ENCODE results near the gene TMEM135.

The TMEM135 gene

DNA sequence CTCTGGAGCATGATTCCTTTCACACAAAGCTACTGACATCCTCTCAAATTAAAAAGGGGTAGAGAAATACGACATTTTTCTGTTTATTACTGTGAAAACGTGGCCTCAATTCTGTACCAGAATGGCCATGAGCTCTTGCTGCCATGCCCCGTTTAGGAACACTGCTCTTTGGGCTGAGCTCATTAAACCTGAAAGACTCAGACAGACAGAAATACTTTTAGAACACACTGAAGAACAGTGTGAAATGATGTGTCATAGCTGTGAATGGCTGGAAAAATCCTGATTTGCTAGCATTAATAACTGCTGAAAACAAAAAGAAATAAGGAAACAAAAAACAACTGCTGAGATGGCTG is 32.2 kb upstream of the TMEM135 start:
- Histone ChIP-seq H3K27ac (no peak overlapping the region), H3K9me3 (ENCODE audit: severe bottlenecking) (no peaks in the 10 kb centered on the region), H3K27me3 (ENCODE audit: insufficient read depth, low read depth, severe bottlenecking) (no peaks in the 10 kb centered on the region), H3K36me3 (no peaks in the 10 kb centered on the region), H3K4me3 (ENCODE audit: low read depth, low read length) (no peak overlapping the region)
- TF ChIP-seq, protein P1, sequence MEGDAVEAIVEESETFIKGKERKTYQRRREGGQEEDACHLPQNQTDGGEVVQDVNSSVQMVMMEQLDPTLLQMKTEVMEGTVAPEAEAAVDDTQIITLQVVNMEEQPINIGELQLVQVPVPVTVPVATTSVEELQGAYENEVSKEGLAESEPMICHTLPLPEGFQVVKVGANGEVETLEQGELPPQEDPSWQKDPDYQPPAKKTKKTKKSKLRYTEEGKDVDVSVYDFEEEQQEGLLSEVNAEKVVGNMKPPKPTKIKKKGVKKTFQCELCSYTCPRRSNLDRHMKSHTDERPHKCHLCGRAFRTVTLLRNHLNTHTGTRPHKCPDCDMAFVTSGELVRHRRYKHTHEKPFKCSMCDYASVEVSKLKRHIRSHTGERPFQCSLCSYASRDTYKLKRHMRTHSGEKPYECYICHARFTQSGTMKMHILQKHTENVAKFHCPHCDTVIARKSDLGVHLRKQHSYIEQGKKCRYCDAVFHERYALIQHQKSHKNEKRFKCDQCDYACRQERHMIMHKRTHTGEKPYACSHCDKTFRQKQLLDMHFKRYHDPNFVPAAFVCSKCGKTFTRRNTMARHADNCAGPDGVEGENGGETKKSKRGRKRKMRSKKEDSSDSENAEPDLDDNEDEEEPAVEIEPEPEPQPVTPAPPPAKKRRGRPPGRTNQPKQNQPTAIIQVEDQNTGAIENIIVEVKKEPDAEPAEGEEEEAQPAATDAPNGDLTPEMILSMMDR (IDR thresholded peaks at IDR 0.05; ENCODE audit: low read depth, low read length), result no peak
- DNase-seq, result no peak

GRCh38 chr11:87006035-87006434 is 31.7 kb upstream of the TMEM135 start:
- Histone ChIP-seq H3K27ac (no peak overlapping the region), H3K9me3 (ENCODE audit: severe bottlenecking) (no peaks in the 10 kb centered on the region), H3K27me3 (ENCODE audit: insufficient read depth, low read depth, severe bottlenecking) (no peaks in the 10 kb centered on the region), H3K36me3 (no peaks in the 10 kb centered on the region), H3K4me3 (ENCODE audit: low read depth, low read length) (no peak overlapping the region)
- TF ChIP-seq, protein P1 (IDR thresholded peaks at IDR 0.05; ENCODE audit: low read depth, low read length), result no peak
- no peak for DNase-seq

GRCh38 chr11:87007963-87008362 is 29.8 kb upstream of the TMEM135 start:
- H3K27me3 ChIP-seq (ENCODE audit: insufficient read depth, low read depth, severe bottlenecking), result no peaks in the 10 kb centered on the region

GRCh38 chr11:87012089-87012488 is 25.6 kb upstream of the TMEM135 start:
- TF ChIP-seq, protein P1 (IDR thresholded peaks at IDR 0.05; ENCODE audit: low read depth, low read length), result no peak
- DNase-seq, result no peak

More at GRCh38 chr11:87007963-87008362, 29.8 kb upstream of the TMEM135 start:
- no peak for DNase-seq
- TF ChIP-seq, protein P1 (IDR thresholded peaks at IDR 0.05; ENCODE audit: low read depth, low read length), result no peak
- Histone ChIP-seq H3K4me3 (ENCODE audit: low read depth, low read length) (no peak overlapping the region), H3K9me3 (ENCODE audit: severe bottlenecking) (no peaks in the 10 kb centered on the region), H3K36me3 (no peaks in the 10 kb centered on the region), H3K27ac (no peak overlapping the region)

DNA sequence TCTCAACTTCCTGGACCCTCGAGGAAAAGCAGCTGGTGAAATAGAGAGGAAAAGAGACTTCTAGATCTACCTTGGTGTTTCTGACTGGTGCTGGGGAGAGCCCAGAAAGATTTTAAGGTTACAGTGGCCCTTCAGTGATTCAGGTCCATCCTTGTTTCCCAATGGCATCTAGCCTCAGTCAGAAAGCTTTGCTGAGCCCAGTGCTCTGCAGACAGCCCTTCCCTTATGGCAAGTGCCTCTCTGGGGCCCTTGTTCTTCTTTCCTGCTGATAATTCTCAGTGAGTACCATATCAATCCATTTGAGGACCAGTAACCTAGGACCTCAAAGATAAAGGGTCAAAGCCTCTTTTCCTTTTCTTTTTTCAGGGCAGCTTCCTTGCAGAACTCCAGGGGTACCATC is 25.1 kb upstream of the TMEM135 start:
- TF ChIP-seq, protein P1 (IDR thresholded peaks at IDR 0.05; ENCODE audit: low read depth, low read length), result no peak
- H3K27me3 ChIP-seq (ENCODE audit: insufficient read depth, low read depth, severe bottlenecking), result no peaks in the 10 kb centered on the region
- H3K27ac ChIP-seq, result no peak overlapping the region
- no peaks in the 10 kb centered on the region for H3K9me3 ChIP-seq (ENCODE audit: severe bottlenecking)
- no peak for DNase-seq
- no peak overlapping the region for H3K4me3 ChIP-seq (ENCODE audit: low read depth, low read length)
- no peaks in the 10 kb centered on the region for H3K36me3 ChIP-seq

More at GRCh38 chr11:87012089-87012488, 25.6 kb upstream of the TMEM135 start:
- H3K27me3 ChIP-seq (ENCODE audit: insufficient read depth, low read depth, severe bottlenecking), result no peaks in the 10 kb centered on the region
- H3K9me3 ChIP-seq (ENCODE audit: severe bottlenecking), result no peaks in the 10 kb centered on the region
- H3K4me3 ChIP-seq (ENCODE audit: low read depth, low read length), result no peak overlapping the region
- H3K36me3 ChIP-seq, result no peaks in the 10 kb centered on the region
- H3K27ac ChIP-seq, result no peak overlapping the region

All from WERI-Rb-1 (cell line).